ENCODE measurements around the gene GADD45G.
A peak's percentile ranks its signal among the peaks of the same experiment; 100 is the strongest.

The GADD45G gene

DNA sequence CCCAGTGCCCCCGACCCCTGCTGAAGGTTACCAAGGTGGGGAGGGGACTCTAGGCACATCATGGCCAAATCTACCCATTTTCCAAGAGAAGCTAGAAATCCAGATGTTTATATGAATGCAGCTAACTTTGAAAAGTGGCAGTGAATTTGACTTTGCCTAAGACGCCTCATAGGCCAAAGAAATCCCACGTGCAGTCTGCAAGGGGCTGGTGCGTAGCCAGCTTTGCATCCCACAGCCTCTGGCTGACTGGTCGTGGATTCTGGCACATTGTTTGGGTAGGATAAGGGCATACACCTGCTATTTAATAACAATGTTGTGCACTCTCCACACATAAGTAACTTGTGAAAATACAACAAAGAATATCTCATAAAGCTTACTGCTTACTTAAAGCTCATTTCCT, 3.5 kb upstream of the GADD45G start:
- no peaks in the 10 kb centered on the region for H3K27me3 ChIP-seq (ENCODE audit: control insufficient read depth in 1 of 2, insufficient read depth in 2 of 2, low read length in 2 of 2)
- no peak overlapping the region for H3K4me3 ChIP-seq (ENCODE audit: low read depth in 1 of 2, low read length in 2 of 2)
- H3K27ac ChIP-seq (ENCODE audit: low read depth, low read length) = no peak overlapping the region
- H3K9me3 ChIP-seq (ENCODE audit: control insufficient read depth in 1 of 2, low read length in 2 of 2) = no peaks in the 10 kb centered on the region
- no peaks in the 10 kb centered on the region for H3K36me3 ChIP-seq (ENCODE audit: control insufficient read depth in 1 of 2, insufficient read depth in 2 of 2, low read length in 2 of 2)
- no peak overlapping the region for H3K9ac ChIP-seq (ENCODE audit: low read depth in 1 of 2, low read length in 2 of 2)
- peaks cover 14 to 24% of the 10 kb centered on the region in 2 donors for H3K4me1 ChIP-seq (ENCODE audit: control insufficient read depth in 1 of 2, insufficient read depth in 2 of 2, low read length in 2 of 2)

DNA sequence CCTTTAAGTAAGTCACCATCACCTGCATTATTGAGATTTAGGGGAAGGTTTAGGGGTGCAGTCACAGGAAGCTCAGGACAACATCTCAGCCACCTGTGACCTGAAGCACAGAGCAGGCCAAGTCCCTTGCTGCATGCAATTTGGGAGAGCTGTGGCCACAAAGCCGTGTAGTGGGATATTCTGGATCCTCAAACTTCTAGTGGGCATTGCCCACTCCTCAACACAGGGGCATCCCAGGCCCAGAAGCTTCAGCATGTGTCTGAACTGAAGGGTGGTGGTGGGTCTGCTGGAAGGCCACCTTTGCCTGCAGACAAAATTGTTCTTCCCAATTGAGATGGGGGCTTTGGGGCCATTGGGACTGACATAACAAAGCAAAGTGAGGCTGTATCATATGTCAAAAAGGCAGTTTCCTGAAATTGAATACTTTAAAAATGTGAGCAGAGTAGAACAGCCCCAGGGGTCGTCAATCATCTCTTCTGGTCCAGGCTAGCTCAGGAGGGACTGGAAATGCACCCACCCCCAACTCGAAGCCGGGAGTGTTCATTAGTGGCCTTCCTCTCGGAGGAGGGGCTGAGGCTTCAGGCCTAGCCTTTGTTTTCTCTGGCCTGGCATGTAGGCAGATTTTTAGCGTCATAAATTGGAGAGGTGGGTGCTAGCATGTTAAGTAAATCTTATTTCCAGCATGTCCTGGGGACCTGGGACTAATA, 2.8 kb upstream of the GADD45G start:
- Histone ChIP-seq H3K27me3 (ENCODE audit: control insufficient read depth in 1 of 2, insufficient read depth in 2 of 2, low read length in 2 of 2) (no peaks in the 10 kb centered on the region), H3K27ac (ENCODE audit: low read depth, low read length) (no peak overlapping the region), H3K4me3 (ENCODE audit: low read depth in 1 of 2, low read length in 2 of 2) (no peak overlapping the region), H3K4me1 (ENCODE audit: control insufficient read depth in 1 of 2, insufficient read depth in 2 of 2, low read length in 2 of 2) (peaks cover 20 to 31% of the 10 kb centered on the region in 2 donors), H3K9ac (ENCODE audit: low read depth in 1 of 2, low read length in 2 of 2) (no peak overlapping the region), H3K9me3 (ENCODE audit: control insufficient read depth in 1 of 2, low read length in 2 of 2) (no peaks in the 10 kb centered on the region), H3K36me3 (ENCODE audit: control insufficient read depth in 1 of 2, insufficient read depth in 2 of 2, low read length in 2 of 2) (no peaks in the 10 kb centered on the region)

DNA sequence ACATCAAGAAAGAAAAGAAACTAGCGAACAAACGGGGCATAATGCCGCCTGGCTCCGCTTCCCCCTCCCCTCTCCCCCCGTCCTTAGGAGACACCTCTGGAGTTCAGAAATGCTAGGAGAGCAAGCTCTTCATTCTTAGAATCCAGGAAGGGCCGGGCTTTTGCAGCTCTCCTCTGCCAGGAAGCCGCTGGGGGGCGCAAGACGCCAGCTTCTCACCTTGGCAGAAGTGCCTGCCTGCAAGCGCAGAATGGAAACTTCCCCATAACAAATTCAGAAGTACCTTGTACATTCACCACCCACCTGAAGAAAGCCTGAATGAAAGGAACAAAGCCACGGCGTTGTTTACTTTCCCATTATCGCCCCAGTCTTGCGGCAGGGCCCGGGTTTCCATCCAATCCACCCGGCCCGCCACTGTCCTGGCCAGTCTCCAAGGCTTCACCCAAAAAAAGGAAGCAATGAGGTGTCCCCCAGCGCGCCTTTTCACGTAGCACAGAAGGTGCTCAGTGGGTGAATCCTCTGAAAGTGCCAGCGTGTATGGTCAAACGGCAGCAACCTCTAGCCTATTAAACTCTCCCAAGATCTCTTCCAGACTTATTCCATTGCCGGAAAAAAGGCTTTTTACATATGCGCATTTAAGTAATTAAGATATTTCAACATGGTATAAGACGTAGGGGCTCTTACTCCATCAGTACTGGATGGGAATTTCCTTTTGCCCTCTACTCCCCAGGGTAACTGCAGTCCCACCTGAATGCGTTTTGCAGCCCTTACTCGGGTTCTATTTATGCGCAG, 1.6 kb upstream of the GADD45G start:
- Histone ChIP-seq H3K4me3 (ENCODE audit: low read depth in 1 of 2, low read length in 2 of 2) (peak overlapping the region; percentile 83 to 88), H3K36me3 (ENCODE audit: control insufficient read depth in 1 of 2, insufficient read depth in 2 of 2, low read length in 2 of 2) (no peaks in the 10 kb centered on the region), H3K9me3 (ENCODE audit: control insufficient read depth in 1 of 2, low read length in 2 of 2) (no peaks in the 10 kb centered on the region), H3K27me3 (ENCODE audit: control insufficient read depth in 1 of 2, insufficient read depth in 2 of 2, low read length in 2 of 2) (no peaks in the 10 kb centered on the region), H3K27ac (ENCODE audit: low read depth, low read length) (no peak overlapping the region), H3K9ac (ENCODE audit: low read depth in 1 of 2, low read length in 2 of 2) (peak overlapping the region; percentile 9 to 44), H3K4me1 (ENCODE audit: control insufficient read depth in 1 of 2, insufficient read depth in 2 of 2, low read length in 2 of 2) (peaks cover 27 to 39% of the 10 kb centered on the region in 2 donors)

DNA sequence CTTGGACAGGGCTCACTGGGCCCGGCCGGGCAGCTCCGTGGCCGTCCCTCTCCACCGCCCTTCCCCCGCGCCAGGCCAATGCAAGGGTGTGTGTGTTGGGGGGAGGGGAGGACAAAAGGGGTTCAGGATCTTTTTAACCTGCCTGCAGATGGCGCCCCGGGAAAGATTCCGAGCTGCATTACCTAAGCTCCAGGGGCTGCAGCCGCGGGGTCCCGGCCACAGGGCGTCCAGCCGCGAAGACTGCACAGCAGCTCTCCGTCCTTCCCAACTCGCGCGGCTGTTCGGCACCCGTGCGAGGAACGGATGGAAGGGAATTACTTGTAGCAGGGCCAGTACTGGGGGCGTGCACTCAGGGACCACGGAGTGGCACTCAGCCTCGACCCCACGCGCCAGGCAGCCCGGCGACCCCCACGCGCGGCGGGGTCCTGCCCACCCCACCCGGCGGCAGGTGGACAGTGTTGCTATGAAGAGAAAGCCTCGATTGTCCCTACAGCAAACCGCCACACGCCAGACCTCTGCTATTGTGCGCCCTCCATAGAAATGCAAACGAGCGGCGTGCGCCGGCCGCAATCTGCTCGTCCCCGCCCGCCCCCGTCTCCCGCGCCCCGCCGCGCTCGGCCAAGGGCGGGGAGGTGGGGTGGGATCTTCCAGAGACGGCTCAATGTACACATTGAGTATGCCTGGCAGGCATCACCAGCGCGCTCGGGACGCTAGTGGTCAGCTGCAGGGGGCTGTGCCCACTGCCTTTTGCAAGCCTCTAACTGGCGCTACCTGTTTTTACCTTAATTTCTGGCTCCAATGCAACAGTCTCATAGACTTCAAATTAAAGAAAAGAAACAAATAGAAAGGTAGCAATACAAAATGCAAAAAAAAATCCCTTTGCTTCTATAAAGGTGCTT, 796 bp upstream of the GADD45G start:
- no peaks in the 10 kb centered on the region for H3K9me3 ChIP-seq (ENCODE audit: control insufficient read depth in 1 of 2, low read length in 2 of 2)
- H3K4me3 ChIP-seq (ENCODE audit: low read depth in 1 of 2, low read length in 2 of 2) = peak overlapping the region; percentile 83 to 88
- peak overlapping the region; percentile 9 to 44 for H3K9ac ChIP-seq (ENCODE audit: low read depth in 1 of 2, low read length in 2 of 2)
- no peaks in the 10 kb centered on the region for H3K27me3 ChIP-seq (ENCODE audit: control insufficient read depth in 1 of 2, insufficient read depth in 2 of 2, low read length in 2 of 2)
- peaks cover 24 to 39% of the 10 kb centered on the region in 2 donors for H3K4me1 ChIP-seq (ENCODE audit: control insufficient read depth in 1 of 2, insufficient read depth in 2 of 2, low read length in 2 of 2)
- H3K27ac ChIP-seq (ENCODE audit: low read depth, low read length) = no peak overlapping the region
- H3K36me3 ChIP-seq (ENCODE audit: control insufficient read depth in 1 of 2, insufficient read depth in 2 of 2, low read length in 2 of 2) = no peaks in the 10 kb centered on the region

DNA sequence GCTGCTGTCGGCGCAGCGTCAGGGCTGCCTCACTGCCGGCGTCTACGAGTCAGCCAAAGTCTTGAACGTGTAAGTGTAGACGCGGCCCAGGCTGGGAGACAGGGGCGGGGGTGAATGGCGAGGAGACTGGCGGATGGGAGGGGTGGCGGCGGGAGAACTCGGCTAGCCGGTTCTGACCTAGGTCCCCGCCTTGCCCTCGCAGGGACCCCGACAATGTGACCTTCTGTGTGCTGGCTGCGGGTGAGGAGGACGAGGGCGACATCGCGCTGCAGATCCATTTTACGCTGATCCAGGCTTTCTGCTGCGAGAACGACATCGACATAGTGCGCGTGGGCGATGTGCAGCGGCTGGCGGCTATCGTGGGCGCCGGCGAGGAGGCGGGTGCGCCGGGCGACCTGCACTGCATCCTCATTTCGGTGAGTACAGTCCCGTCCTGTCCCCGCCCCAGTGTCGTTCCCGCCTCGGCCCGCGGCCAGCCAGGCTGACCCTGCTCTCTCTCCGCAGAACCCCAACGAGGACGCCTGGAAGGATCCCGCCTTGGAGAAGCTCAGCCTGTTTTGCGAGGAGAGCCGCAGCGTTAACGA, 745 bp downstream of the GADD45G start:
- Histone ChIP-seq H3K9me3 (ENCODE audit: control insufficient read depth in 1 of 2, low read length in 2 of 2) (no peaks in the 10 kb centered on the region), H3K36me3 (ENCODE audit: control insufficient read depth in 1 of 2, insufficient read depth in 2 of 2, low read length in 2 of 2) (no peaks in the 10 kb centered on the region), H3K4me3 (ENCODE audit: low read depth in 1 of 2, low read length in 2 of 2) (peak overlapping the region; percentile 83 to 88), H3K9ac (ENCODE audit: low read depth in 1 of 2, low read length in 2 of 2) (peak overlapping the region; percentile 78 to 81), H3K27me3 (ENCODE audit: control insufficient read depth in 1 of 2, insufficient read depth in 2 of 2, low read length in 2 of 2) (no peaks in the 10 kb centered on the region), H3K27ac (ENCODE audit: low read depth, low read length) (peak overlapping the region; percentile 82), H3K4me1 (ENCODE audit: control insufficient read depth in 1 of 2, insufficient read depth in 2 of 2, low read length in 2 of 2) (peaks cover 24 to 39% of the 10 kb centered on the region in 2 donors)

DNA sequence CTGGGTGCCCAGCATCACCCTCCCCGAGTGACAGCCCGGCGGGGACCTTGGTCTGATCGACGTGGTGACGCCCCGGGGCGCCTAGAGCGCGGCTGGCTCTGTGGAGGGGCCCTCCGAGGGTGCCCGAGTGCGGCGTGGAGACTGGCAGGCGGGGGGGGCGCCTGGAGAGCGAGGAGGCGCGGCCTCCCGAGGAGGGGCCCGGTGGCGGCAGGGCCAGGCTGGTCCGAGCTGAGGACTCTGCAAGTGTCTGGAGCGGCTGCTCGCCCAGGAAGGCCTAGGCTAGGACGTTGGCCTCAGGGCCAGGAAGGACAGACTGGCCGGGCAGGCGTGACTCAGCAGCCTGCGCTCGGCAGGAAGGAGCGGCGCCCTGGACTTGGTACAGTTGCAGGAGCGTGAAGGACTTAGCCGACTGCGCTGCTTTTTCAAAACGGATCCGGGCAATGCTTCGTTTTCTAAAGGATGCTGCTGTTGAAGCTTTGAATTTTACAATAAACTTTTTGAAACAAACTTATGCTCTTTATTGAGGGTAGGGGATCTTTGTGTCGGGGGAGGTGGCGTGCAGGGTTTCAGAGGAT, 1.3 kb downstream of the GADD45G start:
- no peaks in the 10 kb centered on the region for H3K9me3 ChIP-seq (ENCODE audit: control insufficient read depth in 1 of 2, low read length in 2 of 2)
- no peaks in the 10 kb centered on the region for H3K36me3 ChIP-seq (ENCODE audit: control insufficient read depth in 1 of 2, insufficient read depth in 2 of 2, low read length in 2 of 2)
- peak overlapping the region; percentile 83 to 88 for H3K4me3 ChIP-seq (ENCODE audit: low read depth in 1 of 2, low read length in 2 of 2)
- peak overlapping the region; percentile 78 to 81 for H3K9ac ChIP-seq (ENCODE audit: low read depth in 1 of 2, low read length in 2 of 2)
- no peaks in the 10 kb centered on the region for H3K27me3 ChIP-seq (ENCODE audit: control insufficient read depth in 1 of 2, insufficient read depth in 2 of 2, low read length in 2 of 2)
- peak overlapping the region; percentile 82 for H3K27ac ChIP-seq (ENCODE audit: low read depth, low read length)
- H3K4me1 ChIP-seq (ENCODE audit: control insufficient read depth in 1 of 2, insufficient read depth in 2 of 2, low read length in 2 of 2) = peaks cover 24 to 39% of the 10 kb centered on the region in 2 donors

DNA sequence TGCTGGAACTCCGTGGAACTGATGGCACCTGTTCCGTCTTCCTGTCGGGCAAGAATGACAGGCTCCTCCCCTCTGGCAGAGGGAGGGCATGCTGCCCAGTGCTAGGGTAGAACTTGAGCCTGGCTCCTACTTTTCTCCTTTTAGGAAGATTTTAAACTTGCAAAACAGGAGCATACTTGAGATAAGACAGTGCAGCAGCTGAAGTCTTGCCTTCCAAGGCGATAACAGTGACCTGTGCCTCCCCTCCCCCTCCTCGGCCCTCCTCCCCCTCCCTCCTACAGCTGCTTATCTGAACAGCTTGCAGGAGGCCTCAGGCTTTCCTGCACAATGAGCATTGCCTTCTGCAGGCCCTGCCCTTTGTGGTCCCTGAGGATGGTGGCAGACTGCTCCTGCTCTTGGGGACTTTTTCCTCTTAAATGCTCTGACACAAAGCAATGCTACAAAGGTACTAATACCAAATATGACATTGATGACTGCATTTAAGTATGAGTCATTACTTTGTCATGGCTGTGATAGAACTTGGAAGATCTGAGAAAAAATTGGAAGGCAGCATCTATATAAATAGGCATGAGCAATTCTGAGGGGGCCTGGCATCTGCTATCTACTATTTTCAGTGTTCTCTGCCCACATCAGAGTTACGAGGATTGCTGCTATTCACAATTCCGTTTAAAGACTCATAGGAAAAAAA, 2.0 kb downstream of the GADD45G start:
- H3K4me3 ChIP-seq (ENCODE audit: low read depth in 1 of 2, low read length in 2 of 2) = peak overlapping the region; percentile 83 to 88
- peaks cover 24 to 39% of the 10 kb centered on the region in 2 donors for H3K4me1 ChIP-seq (ENCODE audit: control insufficient read depth in 1 of 2, insufficient read depth in 2 of 2, low read length in 2 of 2)
- peak overlapping the region; percentile 82 for H3K27ac ChIP-seq (ENCODE audit: low read depth, low read length)
- H3K9me3 ChIP-seq (ENCODE audit: control insufficient read depth in 1 of 2, low read length in 2 of 2) = no peaks in the 10 kb centered on the region
- H3K9ac ChIP-seq (ENCODE audit: low read depth in 1 of 2, low read length in 2 of 2) = peak overlapping the region; percentile 29 to 78
- no peaks in the 10 kb centered on the region for H3K27me3 ChIP-seq (ENCODE audit: control insufficient read depth in 1 of 2, insufficient read depth in 2 of 2, low read length in 2 of 2)
- H3K36me3 ChIP-seq (ENCODE audit: control insufficient read depth in 1 of 2, insufficient read depth in 2 of 2, low read length in 2 of 2) = no peaks in the 10 kb centered on the region

DNA sequence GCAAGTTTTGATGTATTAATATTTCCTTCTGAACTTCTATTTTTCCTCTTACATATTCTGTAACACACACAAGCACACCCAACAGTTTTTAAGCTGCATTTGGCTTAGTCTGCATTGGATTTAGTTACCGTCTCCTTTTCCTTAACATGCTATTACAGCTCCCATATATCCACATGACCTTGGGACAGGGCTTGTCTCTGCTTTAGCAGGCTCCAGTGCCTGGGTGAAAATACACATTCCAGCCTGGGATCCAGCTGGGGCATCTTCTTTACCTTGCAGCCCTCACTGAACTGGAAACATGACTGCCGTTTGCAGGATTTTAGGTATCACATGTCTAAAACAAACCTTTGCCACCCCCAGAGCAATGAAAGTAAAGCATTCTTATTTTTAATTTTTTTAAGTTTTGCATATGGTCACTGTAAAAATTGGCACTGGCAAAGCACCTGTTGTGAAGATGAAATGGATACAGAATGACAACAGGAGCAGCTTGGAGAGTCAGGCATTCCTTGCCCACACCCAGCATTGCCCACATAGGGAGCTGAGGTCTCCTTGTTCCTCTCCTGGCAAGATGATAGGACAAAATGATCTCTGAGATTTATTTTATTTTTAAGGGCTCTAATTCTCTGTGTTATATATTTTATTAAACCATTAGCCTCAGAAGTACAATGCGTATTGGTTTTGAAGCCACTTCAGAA, 4.0 kb downstream of the GADD45G start:
- no peak overlapping the region for H3K9ac ChIP-seq (ENCODE audit: low read depth in 1 of 2, low read length in 2 of 2)
- H3K4me3 ChIP-seq (ENCODE audit: low read depth in 1 of 2, low read length in 2 of 2) = no peak overlapping the region
- no peak overlapping the region for H3K27ac ChIP-seq (ENCODE audit: low read depth, low read length)
- no peaks in the 10 kb centered on the region for H3K36me3 ChIP-seq (ENCODE audit: control insufficient read depth in 1 of 2, insufficient read depth in 2 of 2, low read length in 2 of 2)
- peaks cover 16 to 31% of the 10 kb centered on the region in 2 donors for H3K4me1 ChIP-seq (ENCODE audit: control insufficient read depth in 1 of 2, insufficient read depth in 2 of 2, low read length in 2 of 2)
- no peaks in the 10 kb centered on the region for H3K9me3 ChIP-seq (ENCODE audit: control insufficient read depth in 1 of 2, low read length in 2 of 2)
- H3K27me3 ChIP-seq (ENCODE audit: control insufficient read depth in 1 of 2, insufficient read depth in 2 of 2, low read length in 2 of 2) = no peaks in the 10 kb centered on the region

Measured in duodenal mucosa (tissue), 2 donors.